GM21360 (cell line): ENCODE results near the gene PPP2R2C.

ENCODE experiments used
- ATAC-seq: cut with Tn5 transposase; IDR thresholded peaks from one replicate; pipeline ENCODE4 v1.9.1; 2021; ENCODE audit warnings: mild to moderate bottlenecking, moderate library complexity; ENCODE audit not compliant: unreplicated experiment

PPP2R2C gene

GRCh38 chr4:6383929-6384328 is 88.5 kb downstream of the PPP2R2C start:
- ATAC-seq, result no peak

- no peak for ATAC-seq
Measured at GRCh38 chr4:6383009-6383404, 89.4 kb downstream of the PPP2R2C start.

GRCh38 chr4:6381571-6382123 is 90.8 kb downstream of the PPP2R2C start:
- no peak for ATAC-seq

- ATAC-seq, result no peak
Measured at GRCh38 chr4:6380746-6381410, 91.5 kb downstream of the PPP2R2C start.

DNA sequence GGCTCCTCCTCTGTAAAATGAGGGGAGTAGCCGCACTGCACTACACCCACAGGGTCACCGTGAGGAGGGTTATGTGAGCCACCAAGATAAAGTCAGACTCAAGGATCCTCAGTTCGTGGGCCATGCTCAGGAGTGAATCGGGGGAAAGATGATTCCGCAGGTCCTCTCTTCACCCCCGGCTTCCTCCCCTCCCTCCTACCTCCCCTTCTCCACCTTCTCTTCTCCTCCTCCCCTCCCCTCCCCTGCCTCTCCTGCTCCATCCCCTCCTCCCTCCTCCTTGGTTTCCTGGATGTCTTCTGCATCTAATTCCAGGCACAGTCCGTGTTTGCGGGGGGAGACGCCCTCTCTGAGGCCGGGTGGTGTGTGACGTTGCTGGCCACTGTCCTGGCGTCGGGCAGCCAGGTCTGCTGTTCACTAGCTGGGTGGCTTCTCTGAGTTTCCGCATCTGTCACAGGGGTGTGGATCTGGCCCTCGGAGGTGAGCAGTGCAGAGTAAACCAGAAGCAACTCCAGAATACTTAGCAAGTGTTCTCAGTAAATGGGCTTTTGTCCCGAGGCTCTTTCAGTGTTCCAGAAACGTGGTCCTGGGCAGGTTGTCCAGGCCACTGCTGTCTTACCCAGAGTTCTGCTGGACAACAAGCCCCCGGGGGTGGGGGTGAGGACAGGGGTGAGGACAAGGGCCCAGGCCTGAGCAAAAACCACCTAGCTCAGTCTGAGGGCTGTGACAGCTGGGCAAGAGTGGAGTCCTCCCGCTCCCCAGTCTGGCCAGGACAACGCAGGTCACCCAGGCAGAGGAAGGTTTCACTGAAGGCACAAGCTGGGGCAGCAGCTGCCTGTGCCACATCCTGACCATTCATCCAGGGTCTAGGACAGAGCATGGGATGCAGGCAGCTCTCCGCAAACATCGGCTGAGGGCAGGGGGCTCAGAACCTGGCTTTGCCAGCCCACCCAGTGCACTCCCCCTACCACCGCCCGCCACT is 92.4 kb downstream of the PPP2R2C start:
- no peak for ATAC-seq

DNA sequence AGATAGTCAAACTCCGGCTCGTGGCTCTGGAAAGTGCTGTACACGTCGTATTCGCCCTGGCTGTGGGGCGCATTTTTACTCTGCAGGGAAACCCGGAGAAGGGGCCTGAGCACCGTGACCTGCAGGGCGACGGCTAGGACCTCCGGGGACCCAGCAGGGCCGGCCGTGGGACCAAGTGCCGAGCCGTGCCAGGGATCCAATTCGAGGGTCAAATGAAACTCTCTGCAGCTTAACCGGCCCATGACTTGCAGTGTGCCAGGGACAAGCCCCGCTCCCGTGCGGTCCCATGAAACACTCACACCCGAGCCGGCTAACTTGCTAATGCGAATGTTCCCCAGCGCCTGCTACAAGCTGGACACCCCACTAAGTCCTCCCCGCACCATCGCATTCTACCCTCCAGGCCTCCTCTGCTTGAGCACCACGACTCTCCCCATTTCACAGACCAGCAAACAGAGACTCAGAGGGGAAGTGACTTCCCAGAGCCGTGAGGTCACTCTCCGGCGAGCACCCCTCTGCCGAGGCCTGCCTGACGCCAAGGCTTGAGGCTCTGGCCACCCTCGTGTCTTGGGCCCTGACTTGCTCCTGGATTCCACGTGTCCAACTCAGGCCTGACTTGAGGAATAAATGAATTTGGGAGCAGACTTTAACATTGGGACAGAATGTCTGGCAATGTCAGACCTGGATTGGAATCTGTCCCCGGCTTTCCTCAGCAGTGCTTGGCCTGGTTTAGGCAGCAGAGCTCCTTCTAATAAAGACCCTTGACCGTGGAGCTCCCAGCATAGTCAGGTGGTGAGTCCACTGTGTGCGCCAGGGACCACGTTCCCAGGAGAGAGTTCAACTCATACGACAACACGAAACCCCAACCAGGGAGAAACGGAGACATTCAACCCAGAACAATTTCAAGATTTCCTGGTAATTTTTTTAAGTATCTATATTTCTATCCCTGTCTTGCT is 93.6 kb downstream of the PPP2R2C start:
- ATAC-seq, result no peak

DNA sequence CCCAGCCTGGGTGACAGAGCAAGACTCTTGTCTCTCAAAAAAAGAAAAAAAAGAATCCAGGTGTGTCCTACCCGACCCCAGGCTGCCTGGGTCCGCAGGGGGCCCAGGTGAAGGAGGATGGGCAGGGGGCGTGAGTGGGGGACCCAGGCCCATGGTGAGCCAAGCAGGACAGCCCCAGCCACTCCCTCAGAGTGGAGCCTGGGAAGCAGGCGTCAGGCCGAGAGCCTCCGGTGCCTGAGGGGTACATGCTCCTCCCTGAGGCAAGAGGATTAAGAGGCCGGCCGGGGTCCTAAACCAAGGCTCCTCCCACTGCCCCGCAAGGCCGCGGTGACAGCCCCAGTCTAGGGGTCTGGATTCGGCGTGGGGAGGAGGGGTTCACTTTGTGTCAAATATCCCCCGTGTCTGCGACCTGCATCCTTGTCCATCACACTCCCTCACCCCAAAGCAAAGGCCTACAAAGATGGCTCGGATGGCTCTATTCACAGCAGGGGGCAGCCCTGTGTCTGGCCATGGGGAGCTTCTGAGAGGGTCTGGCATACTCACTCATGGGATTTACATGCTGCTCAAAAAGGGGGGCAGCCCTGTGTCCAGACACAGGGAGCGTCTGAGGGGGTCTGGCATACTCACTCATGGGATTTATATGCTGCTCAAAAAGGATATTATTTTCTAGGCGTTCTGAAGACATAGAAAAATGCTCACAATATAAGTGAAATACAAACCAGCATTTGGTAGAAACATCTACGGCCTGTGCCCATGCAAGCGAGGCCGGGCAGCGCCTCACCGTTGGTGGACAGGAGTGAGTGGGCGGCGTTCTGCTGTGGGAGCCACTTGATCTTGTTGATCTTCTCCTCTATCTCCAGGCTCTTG is 94.6 kb downstream of the PPP2R2C start:
- ATAC-seq, result no peak

DNA sequence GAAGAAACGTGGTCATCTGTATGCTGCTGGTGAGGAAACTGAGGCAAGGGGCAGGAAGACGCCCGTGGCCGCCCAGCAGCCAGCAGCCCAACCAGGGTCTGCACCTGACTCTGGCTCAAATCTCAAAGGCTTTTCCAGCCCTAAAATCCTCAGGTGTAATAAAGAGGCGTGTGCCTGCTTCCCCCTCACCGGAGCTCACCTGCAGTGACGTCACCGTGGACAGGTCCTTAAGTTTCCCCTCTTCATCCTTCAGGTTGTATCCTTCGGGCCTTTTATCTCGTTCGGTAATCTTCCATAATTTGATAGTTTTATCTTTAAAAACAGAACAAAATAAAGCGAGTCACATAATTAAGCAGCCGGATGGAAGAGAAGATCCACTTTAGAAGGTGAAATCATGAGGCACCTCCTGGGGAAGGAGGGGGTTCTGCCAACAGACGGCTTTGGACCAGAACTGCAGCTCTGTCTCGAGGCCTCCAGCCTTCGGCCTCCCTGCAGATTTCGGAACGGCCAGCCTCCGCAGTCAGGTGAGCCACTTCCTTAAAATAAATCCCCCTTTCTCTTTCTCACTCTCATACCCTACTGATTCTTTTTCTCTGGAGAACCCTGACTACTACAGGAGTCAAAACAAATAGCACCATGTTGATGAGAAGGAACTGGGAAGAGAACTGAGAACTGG is 96.7 kb downstream of the PPP2R2C start:
- no peak for ATAC-seq

GRCh38 chr4:6374575-6374974 is 97.8 kb downstream of the PPP2R2C start:
- ATAC-seq, result no peak

DNA sequence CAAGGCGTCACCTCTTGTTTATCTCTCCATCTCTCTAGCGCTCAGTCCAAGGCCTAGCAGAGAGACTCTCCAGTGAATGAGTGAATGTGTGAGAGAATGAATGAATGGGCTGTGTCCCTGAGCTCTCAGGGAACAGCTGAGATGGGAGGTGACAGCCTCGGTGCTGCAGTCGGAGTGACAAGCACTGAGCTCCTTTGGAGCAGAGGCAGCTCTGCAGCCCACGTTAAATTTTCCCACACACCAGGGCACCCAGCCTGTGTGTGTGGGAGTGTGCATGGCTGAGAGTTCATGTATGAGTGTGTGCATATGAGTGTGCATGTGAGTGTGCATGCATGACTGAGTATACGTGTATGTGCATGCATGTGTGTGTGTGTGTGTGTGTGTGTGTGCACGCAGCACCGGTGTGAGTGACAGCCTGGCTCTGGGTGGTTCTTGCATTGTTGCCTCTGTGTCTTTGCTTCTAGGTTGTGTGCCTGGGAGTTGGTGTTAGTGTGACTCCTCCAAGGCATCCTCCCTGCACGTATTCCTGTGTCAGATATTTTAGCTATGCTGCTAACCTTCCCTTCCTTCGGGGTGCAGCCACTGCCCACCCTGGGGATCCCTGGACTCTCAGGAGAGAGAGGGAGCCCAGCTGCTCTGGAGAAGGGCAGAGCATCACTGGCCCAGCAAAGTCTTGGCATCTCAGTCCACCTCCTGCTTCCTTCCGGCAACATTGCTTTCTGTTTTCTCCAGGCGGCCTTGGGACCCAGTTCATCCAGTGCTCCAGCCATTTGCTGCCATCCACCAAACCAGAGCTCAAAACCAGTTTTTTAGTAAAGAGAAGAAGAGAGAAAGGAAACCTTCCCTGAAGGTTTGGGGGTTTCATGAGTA is 98.6 kb downstream of the PPP2R2C start:
- ATAC-seq, result no peak

DNA sequence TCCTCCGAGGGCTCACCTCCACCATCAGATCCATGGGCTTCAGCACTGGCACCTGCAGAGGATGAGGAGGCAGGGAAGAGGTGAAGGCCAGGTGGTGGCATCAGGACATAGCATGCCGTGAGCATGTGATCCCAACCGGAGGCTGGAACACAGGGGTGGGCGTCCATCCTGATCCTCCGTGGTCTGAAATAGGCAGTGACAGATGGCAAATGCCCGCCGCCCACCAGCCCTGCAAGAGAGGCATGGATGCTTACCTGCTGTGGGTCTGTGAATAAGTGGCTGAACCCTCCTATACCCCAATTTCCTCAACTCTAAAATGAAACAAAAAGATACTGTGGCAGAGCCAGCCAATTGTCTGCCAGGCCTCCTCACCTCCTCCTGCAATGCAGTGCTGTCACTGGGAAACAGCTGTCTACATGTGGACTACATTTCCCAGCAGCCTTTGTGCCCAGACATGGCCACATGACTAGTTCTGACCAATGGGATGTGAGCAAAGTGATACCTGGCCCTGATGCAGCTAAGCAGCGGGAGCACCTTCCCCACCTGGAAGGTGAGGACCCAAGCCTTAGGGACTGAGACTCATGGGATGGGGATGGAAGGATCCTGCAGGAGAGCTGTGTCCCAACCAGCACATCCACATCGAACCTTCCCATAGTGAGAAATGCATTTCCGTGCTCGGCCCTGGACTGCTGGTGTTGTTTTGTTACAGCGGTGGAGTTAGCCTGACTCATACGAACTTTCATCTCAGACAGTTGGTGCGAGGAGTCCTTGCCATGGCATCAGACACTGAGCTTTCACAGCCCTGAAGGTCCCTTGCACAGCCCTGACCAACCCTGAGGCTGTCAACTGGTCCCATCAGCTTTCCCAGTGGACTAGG is 99.5 kb downstream of the PPP2R2C start:
- peak; percentile 65 for ATAC-seq

DNA sequence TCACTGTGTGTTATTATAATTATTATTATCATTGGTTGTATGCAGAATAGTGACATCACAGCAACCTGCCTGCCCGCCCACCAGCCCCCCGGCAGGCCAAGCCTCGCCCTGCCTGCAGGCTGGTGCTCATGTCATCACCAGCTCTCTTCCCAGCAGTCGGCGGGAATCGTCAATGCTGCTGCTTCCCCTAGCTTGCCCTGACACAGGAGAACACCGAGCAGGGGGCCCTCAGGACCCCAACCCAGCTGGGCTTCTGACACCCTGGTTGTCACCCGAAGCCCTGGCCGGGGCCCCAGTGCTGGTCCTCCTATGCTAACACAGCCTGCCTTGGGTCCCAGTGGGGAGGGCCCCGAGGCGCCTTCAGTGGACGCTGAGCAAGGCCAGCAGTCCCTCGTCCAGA is 100.6 kb downstream of the PPP2R2C start:
- no peak for ATAC-seq

- ATAC-seq, result no peak
Measured at GRCh38 chr4:6371271-6371670, 101.1 kb downstream of the PPP2R2C start.

DNA sequence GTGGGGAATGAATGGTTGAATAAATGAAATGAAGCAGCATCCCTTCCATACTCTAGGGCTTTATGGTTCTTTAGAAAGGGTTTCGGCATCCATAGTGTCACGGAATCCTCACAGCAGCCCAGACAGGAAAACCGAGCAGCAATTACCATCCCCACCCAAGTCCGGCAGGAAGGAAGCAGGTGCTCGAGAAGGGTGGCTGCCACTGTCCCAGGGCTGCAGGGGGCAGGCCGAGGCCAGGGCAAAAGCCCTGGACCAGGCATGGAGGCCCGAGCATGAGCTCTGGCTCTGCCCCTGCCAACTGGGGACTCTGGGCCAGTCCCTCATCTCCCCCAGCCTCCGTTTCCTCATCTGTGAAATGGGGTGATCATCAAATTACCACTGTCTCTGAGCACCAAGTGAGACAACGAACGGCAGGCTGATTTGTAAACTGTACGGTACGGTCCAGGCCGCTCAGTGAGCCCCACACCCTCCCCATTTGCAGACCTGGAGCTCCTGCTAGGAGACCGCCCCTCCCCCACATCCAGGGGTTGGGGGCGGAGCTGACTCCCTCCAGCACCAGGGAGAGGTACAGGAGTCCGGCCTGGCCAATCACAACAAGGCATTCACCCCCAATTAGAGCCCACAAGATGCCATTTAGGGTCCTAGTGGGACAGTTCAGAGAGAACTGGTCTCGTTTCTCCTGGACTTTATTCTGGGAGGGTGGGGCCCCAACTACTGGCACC is 102.3 kb downstream of the PPP2R2C start:
- ATAC-seq, result no peak

DNA sequence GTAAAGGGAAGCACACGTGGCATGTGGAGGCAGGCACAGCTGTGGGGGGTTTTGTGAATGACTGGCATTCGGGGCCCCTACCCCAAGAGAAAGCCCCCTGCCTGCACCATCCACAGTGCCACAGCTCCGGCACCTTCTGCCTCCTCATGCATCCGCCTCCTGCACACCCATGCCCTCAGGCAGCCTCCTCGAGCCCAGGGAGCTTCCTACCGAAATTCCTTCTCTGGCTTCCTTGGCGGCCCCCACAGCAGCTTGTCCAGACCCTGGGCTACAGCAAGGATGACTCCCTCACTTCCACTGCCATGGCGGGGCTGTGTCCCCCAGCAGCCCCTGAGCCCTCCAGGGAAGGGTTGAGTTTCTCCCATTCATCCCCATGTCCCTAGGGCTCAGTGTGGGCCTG is 102.9 kb downstream of the PPP2R2C start:
- no peak for ATAC-seq

DNA sequence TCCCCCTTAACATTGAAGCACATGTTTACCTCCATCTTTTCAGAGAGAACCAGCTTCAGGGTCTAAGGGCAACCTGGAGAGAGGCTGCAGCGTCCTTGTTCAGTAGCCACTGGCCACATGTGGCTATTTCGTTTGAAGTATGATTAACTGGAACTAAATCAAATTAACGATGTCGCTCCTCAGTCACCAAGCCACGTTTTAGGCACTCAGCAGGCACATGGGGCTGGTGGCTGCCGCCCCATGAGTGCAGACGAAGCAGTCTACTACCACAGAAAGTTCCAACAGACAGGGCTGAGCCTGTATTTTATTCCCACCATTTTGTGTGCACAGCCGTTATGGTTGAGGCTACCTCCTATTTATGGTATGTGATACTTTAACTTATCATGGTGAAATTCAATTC is 103.4 kb downstream of the PPP2R2C start:
- ATAC-seq, result no peak

DNA sequence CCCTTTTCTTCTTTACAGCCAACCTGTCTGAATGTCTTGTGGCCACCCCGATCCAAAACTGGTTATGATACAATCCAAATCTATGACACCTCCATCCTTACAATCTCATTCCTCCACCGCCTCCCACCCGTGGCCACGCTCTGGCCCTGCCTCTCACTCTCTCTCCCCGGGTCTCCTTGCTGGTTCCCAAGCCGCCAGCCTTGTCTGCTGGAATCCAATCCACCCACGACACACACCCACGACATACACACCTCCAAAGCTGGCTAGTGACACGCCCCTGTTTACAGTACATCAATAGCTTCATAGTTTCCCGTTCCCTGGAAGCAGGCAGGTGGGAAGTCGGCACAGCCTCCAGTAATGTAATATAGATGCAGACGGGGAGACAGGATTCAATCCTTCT is 103.8 kb downstream of the PPP2R2C start:
- ATAC-seq, result no peak
